Measurements from ENCODE around the gene FARSA. TPM values are rescaled to one million over a fixed set of nuclear protein-coding genes. Genes with fewer than 3 reads are reported as not detected.
"Not testable (repeated sequence)": the region's sequence is repeated elsewhere in the genome, so short reads cannot be mapped to it uniquely, and the experiment has no call there.

FARSA gene
- total RNA-seq, 1 donor from 2014 or later = 34.6 TPM

GRCh38 chr19:12956446-12957388, 23.2 kb upstream of the FARSA start, which contains the start of gene GADD45GIP1:
TSS of gene GADD45GIP1 (minus strand) at chr19:12957223. CDS start at chr19:12957212, 11 bp downstream.
- peak; percentile 96 for ATAC-seq (ENCODE audit: poor library complexity)
- intact Hi-C loops (cut with DNase I) = no loop called here
- peak; percentile 90 for DNase-seq

GRCh38 chr19:12955996-12956395, 22.5 kb upstream of the FARSA start:
- DNase-seq = no peak
- intact Hi-C loops (cut with DNase I) = no loop called here

GRCh38 chr19:12955575-12955974, 22.1 kb upstream of the FARSA start:
- intact Hi-C loops (cut with DNase I); ATAC-seq (ENCODE audit: poor library complexity); DNase-seq: not testable (repeated sequence)

More at GRCh38 chr19:12955996-12956395, 22.5 kb upstream of the FARSA start:
- ATAC-seq (ENCODE audit: poor library complexity) = no peak

- DNase-seq (no peak), ATAC-seq (ENCODE audit: poor library complexity) (no peak)
- intact Hi-C loops (cut with DNase I) = no loop called here
These were observed 21.1 kb upstream of the FARSA start for GRCh38 chr19:12954612-12954962.

- DNase-seq = no peak
- no peak for ATAC-seq (ENCODE audit: poor library complexity)
- intact Hi-C loops (cut with DNase I) = no loop called here
These were observed 20.5 kb upstream of the FARSA start for GRCh38 chr19:12953799-12954611.

GRCh38 chr19:12953138-12953798, 19.8 kb upstream of the FARSA start:
- intact Hi-C loops (cut with DNase I) = no loop called here
- ATAC-seq (ENCODE audit: poor library complexity) (no peak), DNase-seq (no peak)

- ATAC-seq (ENCODE audit: poor library complexity) (no peak), DNase-seq (no peak)
- intact Hi-C loops (cut with DNase I) = no loop called here
These were observed 19.1 kb upstream of the FARSA start for GRCh38 chr19:12952488-12953137.

- intact Hi-C loops (cut with DNase I); DNase-seq; ATAC-seq (ENCODE audit: poor library complexity): not testable (repeated sequence)
These were observed 18.5 kb upstream of the FARSA start for GRCh38 chr19:12952050-12952449.

- DNase-seq (no peak), ATAC-seq (ENCODE audit: poor library complexity) (no peak)
- intact Hi-C loops (cut with DNase I) = no loop called here
These were observed 16.1 kb upstream of the FARSA start for GRCh38 chr19:12949363-12950283.

- no peak for ATAC-seq (ENCODE audit: poor library complexity)
- intact Hi-C loops (cut with DNase I) = no loop called here
- DNase-seq = no peak
These were observed 15.3 kb upstream of the FARSA start for GRCh38 chr19:12948612-12949362.

GRCh38 chr19:12947702-12948611, 14.4 kb upstream of the FARSA start:
- DNase-seq (no peak), ATAC-seq (ENCODE audit: poor library complexity) (no peak)
- intact Hi-C loops (cut with DNase I) = no loop called here

- no peak for ATAC-seq (ENCODE audit: poor library complexity)
- intact Hi-C loops (cut with DNase I) = no loop called here
- no peak for DNase-seq
These were observed 13.4 kb upstream of the FARSA start for GRCh38 chr19:12946731-12947496.

- DNase-seq (peak; percentile 82), ATAC-seq (ENCODE audit: poor library complexity) (peak; percentile 81)
- intact Hi-C loops (cut with DNase I) = no loop called here
These were observed 12.7 kb upstream of the FARSA start for GRCh38 chr19:12946092-12946721.

GRCh38 chr19:12945479-12946091, 12.1 kb upstream of the FARSA start, which contains the start of gene RAD23A:
TSS of gene RAD23A (plus strand) at chr19:12945862. CDS start at chr19:12945949, 87 bp downstream.
- ATAC-seq (ENCODE audit: poor library complexity) (peak; percentile 96), DNase-seq (peak; percentile 99)
- intact Hi-C loops (cut with DNase I) = no loop called here

All from Right ventricle myocardium superior (tissue), 1 donor.